Ascending aorta (tissue), 2 donors: ENCODE data around the gene ADRA2B. TPM values are rescaled to one million over a fixed set of nuclear protein-coding genes. Genes with fewer than 3 reads are reported as not detected.
"Not testable (repeated sequence)": the region's sequence is repeated elsewhere in the genome, so short reads cannot be mapped to it uniquely, and the experiment has no call there.

ENCODE experiments used
- DNase-seq, 2 donors: peaks; one replicate each; pipeline ENCODE4 v3.0.0-alpha.2; 2019; ENCODE audit warnings: low spot score in 2 of 2
- H3K27ac ChIP-seq, 2 donors: fragments of 200-600 bp; sonication (generic); one replicate each; pipeline ENCODE4 v1.5.1; 2016 to 2017; ENCODE audit warnings: mild to moderate bottlenecking in 1 of 2
- H3K27me3 ChIP-seq: fragments of 200-600 bp; sonication (generic); one replicate; pipeline ENCODE4 v1.5.1; 2017
- H3K36me3 ChIP-seq, 2 donors: fragments of 200-600 bp; sonication (generic); one replicate each; pipeline ENCODE4 v1.5.1; 2016
- H3K4me1 ChIP-seq, 2 donors: fragments of 200-600 bp; sonication (generic); one replicate each; pipeline ENCODE4 v1.5.1; 2016 to 2017; ENCODE audit warnings: mild to moderate bottlenecking in 1 of 2
- H3K4me3 ChIP-seq, 2 donors: fragments of 200-600 bp; sonication (generic); one replicate each; pipeline ENCODE4 v1.5.1; 2016 to 2017; ENCODE audit warnings: mild to moderate bottlenecking in 1 of 2
- H3K9me3 ChIP-seq, 2 donors: fragments of 200-600 bp; sonication (generic); one replicate each; pipeline ENCODE4 v1.5.1; 2016
- CTCF ChIP-seq, 3 experiments: fragments of 200-600 bp in 2 of 3; fragments of 450-650 bp in 1 of 3; sonication (generic) in 2 of 3; IDR thresholded peaks; one replicate each; pipeline ENCODE4 v1.5.1; 2016 to 2019; ENCODE audit warnings: antibody characterized with exemption in 3 of 3, mild to moderate bottlenecking in 1 of 3, moderate library complexity in 1 of 3
- intact Hi-C: fragments of 100-400 bp; cut with DNase I; formaldehyde crosslinking; loops from one replicate; pipeline ENCODE4 v1.15.1; 2023
- total RNA-seq: library from RNA; depleted of rRNA; stranded (reverse); fragments of >200 nt; gene quantifications from one replicate; pipeline ENCODE4 v1.1.0, GENCODE V29; 2016

ADRA2B gene
- total RNA-seq, 1 donor from 2014 or later, result 9.4 TPM

- no peak for TF ChIP-seq CTCF (IDR thresholded peaks at IDR 0.05)
- intact Hi-C loops, result loop anchor here (5.0 kb wide), 1 partner anchor 39 kb away; no protein-coding TSS in a partner anchor
Measured at GRCh38 chr2:96073170-96073775, 43.1 kb downstream of the ADRA2B start.

GRCh38 chr2:96072746-96073145 lies 43.6 kb downstream of the ADRA2B start:
- no peaks in the 10 kb centered on the region for H3K4me1 ChIP-seq
- H3K9me3 ChIP-seq, result peaks cover 0 to 23% of the 10 kb centered on the region in 2 donors
- H3K27me3 ChIP-seq, result no peaks in the 10 kb centered on the region
- H3K27ac ChIP-seq, result no peak overlapping the region
- H3K4me3 ChIP-seq, result no peak overlapping the region
- no peaks in the 10 kb centered on the region for H3K36me3 ChIP-seq
- intact Hi-C loops, result loop anchor here (5.0 kb wide), 1 partner anchor 40 kb away; no protein-coding TSS in a partner anchor
- no peak for DNase-seq
- no peak for TF ChIP-seq CTCF (IDR thresholded peaks at IDR 0.05)

More at GRCh38 chr2:96073170-96073775, 43.1 kb downstream of the ADRA2B start:
- Histone ChIP-seq H3K27ac (no peak overlapping the region), H3K27me3 (no peaks in the 10 kb centered on the region), H3K4me1 (no peaks in the 10 kb centered on the region), H3K36me3 (no peaks in the 10 kb centered on the region), H3K9me3 (peaks cover 0 to 23% of the 10 kb centered on the region in 2 donors), H3K4me3 (no peak overlapping the region)
- no peak for DNase-seq

GRCh38 chr2:96071977-96072491 lies 44.3 kb downstream of the ADRA2B start:
- H3K4me3 ChIP-seq, H3K4me1 ChIP-seq, H3K36me3 ChIP-seq, DNase-seq, H3K27me3 ChIP-seq: not testable (repeated sequence)
- H3K27ac ChIP-seq, result peak overlapping the region in 1 of 2 donors; percentile 71
- peaks cover 0 to 23% of the 10 kb centered on the region in 2 donors for H3K9me3 ChIP-seq
- intact Hi-C loops, result loop anchor here (5.0 kb wide), 1 partner anchor 40 kb away; no protein-coding TSS in a partner anchor

GRCh38 chr2:96071087-96071976 lies 45.0 kb downstream of the ADRA2B start:
- Histone ChIP-seq H3K9me3 (peaks cover 0 to 17% of the 10 kb centered on the region in 2 donors), H3K27ac (peak overlapping the region in 1 of 2 donors; percentile 71)
- H3K4me1 ChIP-seq, DNase-seq, H3K36me3 ChIP-seq, H3K4me3 ChIP-seq, H3K27me3 ChIP-seq: not testable (repeated sequence)
- intact Hi-C loops, result loop anchor here (5.0 kb wide), 1 partner anchor 41 kb away; no protein-coding TSS in a partner anchor

- H3K4me3 ChIP-seq, DNase-seq, H3K9me3 ChIP-seq, H3K36me3 ChIP-seq, H3K4me1 ChIP-seq, H3K27me3 ChIP-seq: not testable (repeated sequence)
- H3K27ac ChIP-seq, result peak overlapping the region in 1 of 2 donors; percentile 71
- intact Hi-C loops, result loop anchor here (5.0 kb wide), 1 partner anchor 42 kb away; no protein-coding TSS in a partner anchor
Measured at GRCh38 chr2:96070351-96070750, 46.0 kb downstream of the ADRA2B start.

- H3K27ac ChIP-seq, H3K4me3 ChIP-seq, H3K36me3 ChIP-seq, H3K27me3 ChIP-seq, H3K4me1 ChIP-seq, H3K9me3 ChIP-seq, DNase-seq: not testable (repeated sequence)
- intact Hi-C loops, result loop anchor here (5.0 kb wide), 1 partner anchor 42 kb away; no protein-coding TSS in a partner anchor
Measured at GRCh38 chr2:96069878-96070277, 46.5 kb downstream of the ADRA2B start.

- DNase-seq, H3K36me3 ChIP-seq, H3K4me3 ChIP-seq, H3K4me1 ChIP-seq, H3K9me3 ChIP-seq, H3K27ac ChIP-seq, intact Hi-C loops, H3K27me3 ChIP-seq: not testable (repeated sequence)
Measured at GRCh38 chr2:96067902-96068581, 48.3 kb downstream of the ADRA2B start.

GRCh38 chr2:96067098-96067660 lies 49.2 kb downstream of the ADRA2B start:
- H3K36me3 ChIP-seq, H3K27ac ChIP-seq, H3K9me3 ChIP-seq, DNase-seq, intact Hi-C loops, H3K4me1 ChIP-seq, H3K4me3 ChIP-seq, H3K27me3 ChIP-seq: not testable (repeated sequence)

GRCh38 chr2:96066511-96066910 lies 49.9 kb downstream of the ADRA2B start:
- H3K27me3 ChIP-seq, H3K4me3 ChIP-seq, H3K27ac ChIP-seq, H3K36me3 ChIP-seq, DNase-seq, intact Hi-C loops, H3K9me3 ChIP-seq, H3K4me1 ChIP-seq: not testable (repeated sequence)

- H3K27ac ChIP-seq, H3K4me3 ChIP-seq, H3K36me3 ChIP-seq, intact Hi-C loops, DNase-seq, H3K4me1 ChIP-seq, H3K9me3 ChIP-seq, H3K27me3 ChIP-seq: not testable (repeated sequence)
Measured at GRCh38 chr2:96065954-96066353, 50.4 kb downstream of the ADRA2B start.
